HG02970 (cell line): Measurements from ENCODE around the gene NELFB.

Source experiments
- ATAC-seq: cut with Tn5 transposase; IDR thresholded peaks from one replicate; pipeline ENCODE4 v1.9.1; 2021; ENCODE audit warnings: mild to moderate bottlenecking, moderate library complexity, moderate number of reproducible peaks; ENCODE audit not compliant: unreplicated experiment, low FRiP score

Gene NELFB

DNA sequence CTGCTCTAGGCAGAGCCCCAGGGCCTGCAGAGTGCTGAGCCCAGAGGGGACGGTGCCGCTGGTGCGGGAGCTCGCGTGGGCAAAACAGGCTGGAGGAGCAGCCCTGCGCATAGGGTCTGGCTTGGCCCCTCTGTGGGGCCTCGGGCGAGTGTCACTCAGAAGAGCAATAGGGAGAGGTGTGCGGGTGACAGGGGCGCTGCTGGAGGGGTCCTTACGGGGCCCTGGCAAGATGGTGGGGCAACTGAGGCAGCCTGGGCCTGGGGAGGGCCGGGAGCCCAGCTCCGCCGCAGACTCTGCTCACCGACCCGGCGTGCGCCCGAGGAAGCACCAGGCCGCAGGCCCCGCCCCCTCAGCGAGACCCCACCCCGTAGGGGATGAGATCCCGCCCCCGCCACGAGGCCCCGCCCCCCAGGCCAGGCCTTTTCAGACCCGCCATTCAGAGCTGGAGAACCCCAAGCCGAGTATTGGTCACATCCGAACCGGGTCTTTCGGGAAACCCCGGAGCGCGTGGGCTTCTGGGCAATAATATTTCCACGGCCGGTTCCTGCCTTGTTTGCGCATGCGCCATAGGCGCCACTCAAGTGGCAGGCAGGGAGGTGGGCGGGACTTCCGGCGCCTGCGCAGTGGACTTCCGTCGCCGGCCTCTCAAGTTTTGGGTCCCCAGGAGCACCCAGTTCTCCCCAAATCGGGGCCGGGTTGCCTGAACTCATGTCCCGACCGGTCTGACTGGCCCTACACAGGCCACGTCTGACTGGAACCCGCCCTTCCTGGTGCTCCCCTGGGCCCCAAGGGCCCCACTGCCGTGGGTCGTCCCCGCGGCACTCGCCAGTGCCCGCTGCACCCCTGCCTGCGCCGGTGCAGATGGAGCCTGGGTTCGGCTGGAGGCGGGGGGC lies 31.8 kb upstream of the NELFB start:
- ATAC-seq: peak; percentile 78

DNA sequence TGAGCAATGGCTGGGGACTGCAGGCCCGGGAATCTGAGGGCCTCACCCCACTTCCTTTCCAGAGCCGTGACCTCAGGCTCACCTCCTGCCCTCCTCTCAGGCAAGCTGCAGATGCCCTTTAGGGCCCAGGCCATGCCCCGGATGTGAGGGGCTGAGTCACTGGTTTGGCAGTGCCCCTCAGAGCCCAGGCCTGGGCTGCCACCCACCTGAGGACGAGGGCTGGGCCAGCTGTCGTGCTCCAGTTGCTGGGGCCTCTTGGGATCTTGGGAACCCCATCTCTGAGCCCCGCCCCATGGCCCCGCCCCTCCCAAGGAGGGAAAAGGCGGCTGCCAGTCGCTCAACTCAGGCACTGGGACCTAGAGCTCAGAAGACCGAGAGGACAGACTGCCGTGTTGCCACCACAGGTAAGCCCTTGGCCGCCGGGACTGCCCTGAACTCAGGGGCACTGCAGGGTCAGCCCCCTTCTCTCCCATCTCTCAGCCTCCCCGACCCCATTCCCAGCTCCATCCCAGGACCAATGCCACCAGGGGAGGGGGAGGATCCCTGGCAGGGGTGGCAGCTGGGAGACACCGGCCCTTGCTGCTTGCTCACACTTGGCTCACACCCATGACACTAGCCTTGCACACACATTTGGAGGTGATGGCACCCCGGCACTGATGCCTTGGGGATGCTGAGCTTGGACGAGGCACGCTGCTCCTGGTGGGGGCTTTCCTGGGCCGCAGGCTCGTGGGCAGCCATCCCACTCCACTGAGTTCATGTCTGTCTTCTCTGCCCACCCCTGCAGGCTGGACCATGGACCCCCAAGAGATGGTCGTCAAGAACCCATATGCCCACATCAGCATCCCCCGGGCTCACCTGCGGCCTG lies 30.1 kb upstream of the NELFB start, which contains the start of gene CYSRT1:
Gene CYSRT1 (plus strand): TSS at position 345 of the 865 bp plus-strand sequence. CDS start 448 bp downstream, at position 793.
- ATAC-seq: no peak

DNA sequence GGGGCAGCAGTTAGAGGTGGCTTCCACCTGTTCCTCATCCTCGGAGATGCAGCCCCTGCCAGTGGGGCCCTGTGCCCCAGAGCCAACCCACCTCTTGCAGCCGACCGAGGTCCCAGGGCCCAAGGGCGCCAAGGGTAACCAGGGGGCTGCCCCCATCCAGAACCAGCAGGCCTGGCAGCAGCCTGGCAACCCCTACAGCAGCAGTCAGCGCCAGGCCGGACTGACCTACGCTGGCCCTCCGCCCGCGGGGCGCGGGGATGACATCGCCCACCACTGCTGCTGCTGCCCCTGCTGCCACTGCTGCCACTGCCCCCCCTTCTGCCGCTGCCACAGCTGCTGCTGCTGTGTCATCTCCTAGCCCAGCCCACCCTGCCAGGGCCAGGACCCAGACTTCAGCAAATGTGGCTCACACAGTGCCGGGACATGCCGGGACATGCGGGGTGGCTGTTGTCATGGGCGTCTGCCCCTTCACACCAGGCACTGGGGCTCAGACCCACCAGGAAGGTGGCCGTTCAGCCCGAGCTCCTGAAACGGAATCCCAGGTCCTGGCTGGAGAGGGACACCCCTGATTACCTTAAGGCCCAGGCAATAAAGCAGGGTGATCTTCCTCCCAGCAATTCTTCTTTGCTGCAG lies 29.3 kb upstream of the NELFB start:
- ATAC-seq: no peak

DNA sequence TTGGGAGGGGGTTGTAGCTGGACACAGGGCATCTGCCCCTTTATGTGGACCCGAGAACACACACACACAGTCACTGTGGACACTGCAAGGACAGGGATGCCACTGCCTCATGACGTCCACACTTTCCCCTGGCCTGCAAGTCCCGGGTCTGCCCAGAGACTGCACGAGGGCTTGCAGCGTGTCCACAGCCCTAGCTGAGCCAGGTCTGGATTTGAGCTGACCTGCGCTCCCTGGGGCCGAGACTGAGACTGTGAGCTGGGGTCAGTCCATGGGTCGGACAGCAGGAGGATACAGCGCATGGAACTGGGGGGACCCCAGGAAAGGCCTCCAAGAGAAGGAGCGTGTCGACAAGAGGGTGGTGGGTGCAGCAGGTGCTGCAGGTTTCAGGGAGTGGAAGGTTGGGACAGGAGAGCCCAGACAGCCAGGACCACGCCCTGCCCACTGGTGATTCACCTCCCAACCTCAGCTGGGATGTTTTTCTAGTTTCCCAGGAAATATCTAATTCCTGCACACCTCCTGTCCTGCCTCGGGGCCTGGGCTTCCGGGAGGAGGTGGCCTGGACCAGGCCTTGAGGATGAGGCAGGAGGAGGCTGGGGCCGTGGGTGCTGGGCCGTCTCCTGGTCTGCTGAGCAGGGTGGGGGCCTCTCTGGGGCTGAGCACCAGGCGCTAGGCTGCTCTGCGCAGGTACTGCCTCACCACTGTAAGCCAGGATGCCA lies 28.6 kb upstream of the NELFB start:
- ATAC-seq: no peak

DNA sequence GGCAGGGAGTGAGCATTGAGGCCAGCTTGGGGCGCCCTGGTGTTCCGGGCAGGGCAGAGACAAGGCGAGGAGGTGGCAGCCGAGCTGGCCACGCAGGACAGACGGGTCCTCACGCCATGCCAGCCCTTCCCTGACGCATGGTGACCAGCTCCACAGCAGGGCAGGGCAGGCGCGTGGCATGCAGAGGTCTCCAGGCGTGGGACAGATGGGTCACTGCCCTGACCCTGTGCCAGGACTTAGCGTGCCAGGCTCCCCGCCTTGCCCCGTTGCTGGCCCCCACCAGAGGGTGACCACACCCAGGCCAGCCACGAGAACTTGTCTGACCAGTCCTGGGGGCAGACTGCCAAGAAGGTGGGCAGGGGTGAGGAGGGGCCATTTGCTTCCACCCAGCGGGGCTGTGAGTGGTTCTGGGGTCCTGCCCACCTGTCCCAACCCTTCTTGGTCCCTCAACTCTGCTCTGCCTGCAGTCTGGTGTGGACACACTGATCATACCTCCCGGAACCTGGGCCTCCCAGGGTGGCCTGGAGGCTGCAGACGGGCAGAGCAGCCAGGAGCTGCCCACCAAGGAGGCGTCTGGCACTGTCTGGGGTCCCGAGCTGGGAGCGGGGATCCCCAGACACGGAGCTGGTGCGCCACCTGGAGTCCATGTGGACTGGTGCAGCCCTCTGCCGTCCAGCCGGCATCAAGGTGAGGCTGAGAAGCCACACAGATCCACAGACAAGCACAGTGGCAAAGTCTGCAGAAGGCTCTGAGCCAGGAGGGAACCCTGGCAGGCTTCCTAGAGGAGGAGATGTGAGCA lies 27.9 kb upstream of the NELFB start, which contains the start of gene RNF224:
Gene RNF224 (plus strand): TSS at position 449 of the 799 bp plus-strand sequence. CDS start 834 bp downstream, outside the sequence.
- no peak for ATAC-seq

DNA sequence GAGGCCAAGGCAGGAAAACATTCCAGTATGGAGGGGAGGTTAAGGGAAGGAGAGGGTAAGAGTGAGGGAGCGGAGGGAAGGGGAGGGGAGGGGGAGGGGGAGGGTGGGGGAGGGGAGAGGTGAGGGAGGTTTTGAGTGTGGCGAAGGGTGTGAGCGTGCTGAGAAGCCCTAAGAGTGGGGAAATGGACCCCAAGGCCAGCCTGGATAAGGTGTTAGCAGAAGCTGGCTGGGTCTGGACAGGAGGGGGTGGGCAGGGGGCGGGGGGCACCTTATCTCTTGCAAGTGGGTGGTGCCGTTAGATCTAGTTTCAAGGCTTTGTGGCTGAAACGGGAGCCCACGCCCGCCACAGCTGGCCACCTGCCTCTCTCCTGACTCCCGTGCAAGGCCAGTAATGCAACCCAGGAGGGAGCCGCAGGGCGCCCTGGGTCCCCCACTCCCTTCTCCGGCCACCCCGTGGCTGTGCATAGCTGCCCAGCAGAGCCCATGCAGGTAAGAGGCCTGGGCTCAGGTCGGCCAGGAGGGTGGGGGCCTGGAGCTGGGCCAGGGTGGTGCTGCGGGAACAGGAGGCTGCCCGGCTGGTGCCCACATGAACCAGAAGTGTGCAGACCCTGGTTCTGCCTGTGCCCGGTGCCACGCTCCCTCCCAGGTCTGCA lies 27.1 kb upstream of the NELFB start:
- no peak for ATAC-seq

DNA sequence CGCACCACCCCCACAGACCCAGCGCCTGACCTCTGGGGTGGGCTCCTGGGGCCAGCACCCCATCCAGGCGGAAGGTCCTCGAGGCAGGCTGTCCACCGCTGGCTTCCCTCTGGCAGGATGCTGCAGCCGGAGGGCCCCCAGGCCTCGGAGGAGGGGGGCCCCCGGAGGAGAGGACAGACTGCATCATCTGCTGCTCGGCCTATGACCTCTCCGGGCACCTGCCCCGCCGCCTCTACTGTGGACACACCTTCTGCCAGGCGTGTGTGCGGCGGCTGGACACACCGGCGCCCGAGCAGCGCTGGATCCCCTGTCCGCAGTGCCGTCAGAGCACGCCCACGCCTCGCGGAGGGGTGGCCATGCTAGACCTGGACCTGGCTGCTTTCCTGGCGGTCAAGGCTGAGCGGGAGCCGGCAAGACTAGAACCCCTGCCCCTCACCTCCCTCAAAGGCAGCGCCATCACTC lies 26.6 kb upstream of the NELFB start:
- no peak for ATAC-seq

DNA sequence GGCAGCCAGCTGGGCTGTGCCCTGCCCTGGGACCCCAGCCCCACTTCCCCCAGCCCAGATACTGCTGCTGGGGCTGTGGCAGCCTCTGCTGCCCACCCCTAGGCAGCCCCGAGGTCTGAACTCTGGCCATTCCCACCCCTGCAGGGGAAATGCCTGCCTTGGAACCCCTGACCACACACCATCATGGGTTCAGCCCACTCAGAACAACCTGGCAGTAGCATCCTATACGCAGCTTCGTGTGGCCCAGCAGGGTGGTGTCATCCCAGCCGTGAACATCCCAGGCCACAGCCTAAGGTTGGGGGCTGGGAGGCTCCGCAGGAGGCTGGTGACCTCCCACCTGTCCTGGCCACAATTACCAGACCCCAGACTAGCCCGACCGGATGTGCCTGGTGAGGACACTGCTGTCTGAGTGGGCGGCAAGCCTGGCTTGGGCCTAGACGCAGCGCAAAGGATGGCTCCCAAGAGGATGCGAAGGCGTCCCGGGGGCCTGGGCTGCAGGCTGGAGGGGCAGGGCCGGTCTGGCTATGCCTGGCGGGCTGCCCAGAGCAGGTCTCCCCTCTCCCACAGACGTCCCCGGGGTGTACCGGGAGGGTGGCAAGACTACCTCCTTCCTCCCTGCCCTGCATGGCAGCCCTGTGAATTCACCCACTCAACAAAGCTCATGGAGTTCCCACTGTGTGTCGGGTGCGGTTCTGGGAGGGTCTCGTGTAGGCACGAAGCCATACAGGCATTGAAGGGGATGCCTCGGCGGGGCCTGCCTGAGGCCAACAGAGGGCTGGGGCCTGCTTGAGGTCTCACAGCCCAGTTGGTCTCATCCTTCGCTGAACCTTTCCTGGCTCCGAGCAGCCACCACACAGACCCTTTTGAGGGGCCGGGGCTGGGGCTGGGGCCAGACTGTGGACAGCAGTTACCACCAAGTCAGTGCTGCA lies 25.9 kb upstream of the NELFB start:
- ATAC-seq: no peak

DNA sequence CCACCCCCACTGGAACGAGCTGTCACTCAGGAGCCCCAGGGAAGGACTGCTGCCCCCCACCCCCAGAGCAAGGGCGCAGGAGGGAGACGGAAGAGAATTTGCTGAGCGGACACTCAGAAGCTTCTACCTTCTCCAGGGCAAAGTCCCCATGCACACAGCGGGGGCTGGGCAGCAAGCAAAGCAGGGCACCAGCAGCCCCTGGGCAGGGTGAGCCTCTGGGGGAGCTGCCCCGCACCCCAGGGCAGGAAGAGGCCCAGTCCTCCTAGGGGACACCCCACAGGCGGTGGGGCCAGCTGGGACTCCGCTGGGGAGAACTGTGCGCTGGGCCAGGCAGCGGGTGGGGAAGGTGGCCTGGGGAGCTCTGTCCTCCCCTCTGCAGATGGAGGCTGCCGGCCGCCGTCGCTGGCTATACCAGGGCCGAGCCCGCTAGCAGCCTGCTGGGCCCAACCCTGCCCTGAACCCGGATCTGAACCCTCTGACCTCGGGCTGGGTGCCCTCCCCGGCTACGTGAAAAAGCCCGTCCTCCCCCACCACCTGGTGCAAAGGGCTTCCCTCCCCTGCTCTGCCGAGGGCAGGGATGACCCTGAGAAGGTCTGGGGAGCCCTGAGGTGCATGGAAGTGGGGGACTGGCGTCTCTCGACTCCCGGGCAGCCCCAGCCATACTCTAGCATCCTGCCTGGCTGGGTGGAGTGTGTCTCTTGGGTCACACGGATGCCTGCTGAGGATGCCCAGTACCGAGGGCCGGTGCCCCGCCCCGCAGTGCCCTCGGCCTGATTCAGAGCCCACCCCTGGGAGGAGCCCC lies 25.0 kb upstream of the NELFB start:
- no peak for ATAC-seq

DNA sequence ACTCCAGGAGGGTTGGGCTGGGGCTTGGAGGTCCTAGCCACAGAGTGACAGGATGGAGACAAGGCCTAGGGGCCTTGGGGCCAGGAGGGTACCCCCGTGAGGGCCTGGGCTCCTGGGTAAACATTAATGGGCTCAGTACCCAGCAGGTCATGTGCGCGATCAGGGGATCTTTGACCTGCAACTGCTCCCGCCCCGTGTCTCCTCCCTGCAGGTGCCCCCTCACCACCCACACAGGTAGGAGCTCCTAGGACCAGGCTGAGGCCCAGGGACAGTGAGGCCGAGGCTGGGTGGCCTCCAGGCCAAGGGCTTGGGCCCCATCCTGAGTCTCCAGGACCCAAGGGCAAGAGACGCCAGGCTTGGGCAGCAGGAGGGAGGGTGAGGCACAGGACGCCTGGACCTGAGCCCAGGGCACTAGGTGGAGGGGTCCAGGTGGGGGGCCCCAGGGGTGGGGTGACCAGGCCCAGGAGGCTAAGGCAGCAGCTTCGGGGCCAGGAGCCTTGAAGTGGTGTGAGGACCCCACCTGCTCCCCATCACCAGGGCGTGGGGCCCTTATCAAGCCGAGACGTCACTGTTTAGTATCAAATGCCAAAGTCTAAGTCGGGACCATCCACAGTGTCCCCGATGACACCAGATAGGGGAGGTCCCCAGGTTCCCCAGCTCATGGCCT lies 24.3 kb upstream of the NELFB start, which contains the start of gene SLC34A3:
Gene SLC34A3 (plus strand): TSS at position 197 of the 667 bp plus-strand sequence. CDS start 802 bp downstream, outside the sequence.
- ATAC-seq: no peak

DNA sequence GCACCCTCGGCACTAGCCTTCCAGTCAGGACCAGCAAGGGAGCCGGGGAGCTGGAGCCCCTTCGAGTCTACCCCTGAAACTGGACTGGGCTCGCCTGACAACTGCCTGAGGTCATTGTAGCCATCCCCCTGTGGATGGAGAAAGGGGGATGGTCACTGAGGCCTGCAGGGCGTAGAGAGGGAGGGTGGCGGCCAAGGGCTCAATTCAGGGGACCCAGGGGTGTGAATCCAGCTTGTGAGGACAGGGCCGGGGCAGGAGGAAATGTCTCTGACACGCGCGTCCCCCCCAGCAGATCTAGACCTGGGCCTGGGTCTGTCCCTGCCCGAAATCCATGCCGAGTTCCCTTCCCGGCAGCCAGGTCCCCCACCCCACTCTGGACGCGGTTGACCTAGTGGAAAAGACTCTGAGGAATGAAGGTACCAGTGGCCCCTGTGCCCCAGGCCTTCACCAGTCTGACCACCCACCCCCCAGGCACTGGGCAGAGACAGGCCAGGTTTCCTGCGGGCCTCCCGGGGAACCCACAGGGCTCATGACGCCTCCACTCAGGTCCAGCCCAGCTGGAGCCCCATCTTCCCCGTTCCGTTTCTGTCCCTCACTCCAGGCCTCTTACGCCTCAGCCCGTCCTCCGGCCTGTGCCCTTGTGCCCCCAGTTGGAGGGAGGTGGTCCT lies 23.6 kb upstream of the NELFB start:
- ATAC-seq: no peak

DNA sequence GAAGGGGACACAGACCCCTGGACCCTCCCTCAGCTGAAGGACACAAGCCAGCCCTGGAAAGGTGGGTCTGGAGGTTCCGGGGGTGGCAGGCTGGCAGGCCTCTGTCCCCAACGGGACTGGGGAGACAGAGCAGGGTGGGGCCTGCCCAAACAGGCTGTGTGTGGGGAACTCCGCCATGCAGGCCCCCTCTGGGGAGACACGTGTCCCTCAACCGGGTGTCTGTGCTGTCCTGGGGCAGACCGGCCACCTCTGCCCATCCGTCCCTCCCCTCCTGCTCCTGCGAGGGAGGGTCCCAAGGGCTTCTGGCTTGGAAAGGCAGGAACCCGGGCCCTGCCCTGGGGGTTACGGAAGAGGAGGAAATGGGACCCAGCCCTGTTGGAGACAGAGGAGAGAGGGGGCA lies 23.0 kb upstream of the NELFB start:
- no peak for ATAC-seq

DNA sequence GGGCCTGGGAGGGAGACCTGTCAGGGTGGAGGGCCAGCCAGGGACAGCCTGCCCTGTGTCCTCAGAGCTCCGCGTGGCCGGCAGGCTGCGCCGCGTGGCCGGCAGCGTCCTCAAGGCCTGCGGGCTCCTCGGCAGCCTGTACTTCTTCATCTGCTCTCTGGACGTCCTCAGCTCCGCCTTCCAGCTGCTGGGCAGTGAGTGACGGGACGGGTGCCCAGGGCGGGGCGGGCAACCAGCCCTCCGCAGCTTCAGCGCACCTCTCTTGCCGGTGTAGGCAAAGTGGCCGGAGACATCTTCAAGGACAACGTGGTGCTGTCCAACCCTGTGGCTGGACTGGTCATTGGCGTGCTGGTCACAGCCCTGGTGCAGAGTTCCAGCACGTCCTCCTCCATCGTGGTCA lies 22.6 kb upstream of the NELFB start:
- ATAC-seq: no peak

DNA sequence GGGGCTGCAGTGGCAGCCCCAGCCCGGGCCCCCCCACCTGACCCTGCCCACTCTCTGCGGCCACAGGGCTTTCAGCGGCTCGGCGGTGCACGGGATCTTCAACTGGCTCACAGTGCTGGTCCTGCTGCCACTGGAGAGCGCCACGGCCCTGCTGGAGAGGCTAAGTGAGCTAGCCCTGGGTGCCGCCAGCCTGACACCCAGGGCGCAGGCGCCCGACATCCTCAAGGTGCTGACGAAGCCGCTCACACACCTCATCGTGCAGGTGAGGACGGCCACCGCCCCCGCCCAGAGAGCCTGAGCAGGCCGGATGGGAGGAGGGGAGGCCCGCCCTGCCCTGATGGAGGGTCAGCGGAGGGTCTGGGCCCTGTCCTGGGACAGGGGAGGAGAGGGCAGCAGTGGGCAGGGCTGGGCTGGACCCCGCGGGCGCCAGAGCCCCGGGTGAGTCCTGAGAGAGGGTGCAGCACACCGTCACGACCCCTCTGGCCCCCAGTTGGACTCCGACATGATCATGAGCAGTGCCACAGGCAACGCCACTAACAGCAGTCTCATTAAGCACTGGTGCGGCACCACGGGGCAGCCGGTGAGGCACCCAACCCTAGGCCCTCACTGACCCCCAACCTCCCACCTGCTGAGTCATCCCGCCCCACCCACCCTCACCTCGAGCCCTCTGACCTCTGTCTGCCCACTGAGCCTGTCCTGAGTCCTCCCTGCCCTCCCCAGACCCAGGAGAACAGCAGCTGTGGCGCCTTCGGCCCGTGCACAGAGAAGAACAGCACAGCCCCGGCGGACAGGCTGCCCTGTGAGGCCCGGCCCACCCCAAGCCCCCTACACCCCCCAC lies 21.8 kb upstream of the NELFB start:
- no peak for ATAC-seq
